K562 (cell line): ENCODE results near the gene SLX4IP. TPM values are rescaled to one million over a fixed set of nuclear protein-coding genes. Genes with fewer than 3 reads are reported as not detected.

Experiments used
- ATAC-seq: fragments of 200-7000 bp; cut with Tn5 transposase; 3 replicates; pipeline ENCODE4 v1.9.1; 2020; ENCODE audit warnings: moderate library complexity
- BruUV-seq: library from RNA; stranded (reverse); fragments of 400-500 nt; replicated peaks from 2 replicates; lab custom pipeline; 2021; lab: Mats Ljungman, UMichigan
- CTCF ChIA-PET: fragments of 300-600 bp; formaldehyde crosslinking; extraction: SDS; loops from one replicate; lab custom pipeline; 2021; ENCODE audit warnings: low intra/inter-chr PET ratio; lab: Yijun Ruan, JAX
- POLR2A ChIA-PET: fragments of 300-600, 350-650 bp; sonication (Branson Sonifier 250); formaldehyde crosslinking; extraction: SDS; loops from one replicate; lab custom pipeline; 2021; ENCODE audit warnings: antibody characterized with exemption, inconsistent platforms; lab: Yijun Ruan, JAX
- DNase-seq, 4 experiments: peaks; one replicate each; pipeline versions ENCODE4 v3.0.0 to v3.0.0-alpha.2; 2011 to 2018; ENCODE audit warnings: low spot score in 3 of 4, mixed read lengths in 3 of 4; ENCODE audit errors: extremely low read depth in 1 of 4
- FAIRE-seq: peaks from 2 replicates; lab custom pipeline; 2011; peaks lifted over from hg19 to GRCh38; lab: Jason Lieb, UNC
- H2AFZ ChIP-seq: 2 replicates; pipeline ENCODE4 v1.6.0; 2011; ENCODE audit warnings: low read depth, low read length, control low read depth, inconsistent platforms
- H3K27ac ChIP-seq: fragments of 200-600 bp; 3 replicates; pipeline ENCODE4 v1.8.0; 2011; ENCODE audit warnings: low read depth, mild to moderate bottlenecking, control low read depth, inconsistent platforms, low read length, moderate library complexity, mixed read lengths; ENCODE audit errors: extremely low read depth
- H3K27me3 ChIP-seq, 2 experiments: fragments of 300-600 bp in 1 of 2; 2 replicates in 1 of 2; 3 replicates in 1 of 2; pipeline versions ENCODE4 v1.6.0 to v1.8.0; 2011; ENCODE audit warnings: inconsistent platforms in 2 of 2, low read length in 2 of 2, mild to moderate bottlenecking in 1 of 2, mixed read lengths in 1 of 2, moderate library complexity in 1 of 2; ENCODE audit not compliant: control insufficient read depth in 2 of 2, insufficient read depth in 2 of 2
- H3K36me3 ChIP-seq: fragments of 300-600 bp; 3 replicates; pipeline ENCODE4 v1.8.0; 2011; ENCODE audit warnings: mild to moderate bottlenecking, low read length, inconsistent platforms; ENCODE audit not compliant: control insufficient read depth, insufficient read depth
- H3K4me1 ChIP-seq, 2 experiments: fragments of 200-600 bp in 1 of 2; replicated peaks in 1 of 2; 2 replicates in 1 of 2; 3 replicates in 1 of 2; pipeline versions ENCODE4 v1.5.1 to v1.8.0; 2011; ENCODE audit warnings: inconsistent platforms in 2 of 2, low read length in 2 of 2, mild to moderate bottlenecking in 1 of 2, mixed read lengths in 1 of 2, moderate library complexity in 1 of 2; ENCODE audit not compliant: control insufficient read depth in 2 of 2, insufficient read depth in 2 of 2
- H3K4me2 ChIP-seq: 2 replicates; pipeline ENCODE4 v1.6.1; 2011; ENCODE audit warnings: low read length, control low read depth, inconsistent platforms, mixed read lengths; ENCODE audit not compliant: insufficient read depth
- H3K4me3 ChIP-seq: fragments of 200-600 bp; sonication (generic), shearing (Covaris generic); 2 replicates; pipeline ENCODE4 v1.5.1; 2016; ENCODE audit warnings: control low read depth, inconsistent platforms
- H3K79me2 ChIP-seq: fragments of 200-600 bp; 3 replicates; pipeline ENCODE4 v1.8.0; 2011; ENCODE audit warnings: low read length, inconsistent platforms; ENCODE audit not compliant: control insufficient read depth, insufficient read depth
- H3K9ac ChIP-seq, 2 experiments: 2 replicates each; pipeline versions ENCODE4 v1.6.0 to v1.6.1; 2011; ENCODE audit warnings: low read depth in 2 of 2, low read length in 2 of 2, control low read depth in 1 of 2, inconsistent platforms in 1 of 2, mild to moderate bottlenecking in 1 of 2, mixed read lengths in 1 of 2; ENCODE audit not compliant: insufficient read depth in 1 of 2
- H3K9me1 ChIP-seq: one replicate; pipeline ENCODE4 v1.6.0; 2011; ENCODE audit warnings: inconsistent platforms, mild to moderate bottlenecking, low read length, moderate library complexity; ENCODE audit not compliant: control insufficient read depth, insufficient read depth
- H3K9me3 ChIP-seq: replicated peaks from 2 replicates; pipeline ENCODE4 v1.5.1; 2011; ENCODE audit warnings: low read depth, low read length, inconsistent platforms; ENCODE audit not compliant: control insufficient read depth, insufficient read depth
- H4K20me1 ChIP-seq: replicated peaks from 2 replicates; pipeline ENCODE4 v1.6.1; 2011; ENCODE audit warnings: low read length, inconsistent platforms, mixed read lengths; ENCODE audit not compliant: control insufficient read depth, insufficient read depth
- C11orf30 ChIP-seq: fragments of 450-650 bp; IDR thresholded peaks from 2 replicates; pipeline ENCODE4 v1.6.1; 2016; ENCODE audit warnings: low read depth, mild to moderate bottlenecking
- ETS2 ChIP-seq: IDR thresholded peaks from 2 replicates; pipeline ENCODE4 v1.6.1; 2016; ENCODE audit warnings: borderline replicate concordance, missing genetic modification characterization, mild to moderate bottlenecking, moderate library complexity, missing compliant biosample characterization; ENCODE audit not compliant: poor library complexity, severe bottlenecking
- GTF3C2 ChIP-seq: IDR thresholded peaks from 3 replicates; pipeline ENCODE4 v1.6.1; 2011; ENCODE audit warnings: borderline replicate concordance, mild to moderate bottlenecking, moderate library complexity; ENCODE audit not compliant: insufficient read length; ENCODE audit errors: extremely low read depth
- HMG20B ChIP-seq: fragments of 250-450 bp; sonication (Bioruptor Pico); IDR thresholded peaks from 2 replicates; pipeline ENCODE4 v1.5.0; 2021; ENCODE audit warnings: mild to moderate bottlenecking
- MAFF ChIP-seq: IDR thresholded peaks from 2 replicates; pipeline ENCODE4 v1.6.1; 2012; ENCODE audit warnings: low read length, improper control_type of control experiment
- MEF2D ChIP-seq: conservative IDR thresholded peaks from 2 replicates; pipeline ENCODE4 v1.6.1; 2016; ENCODE audit warnings: low read depth, missing genetic modification characterization, missing compliant biosample characterization
- MEIS2 ChIP-seq: fragments of 450-650 bp; IDR thresholded peaks from 2 replicates; pipeline ENCODE4 v1.6.1; 2014; ENCODE audit warnings: mild to moderate bottlenecking; ENCODE audit not compliant: partially characterized antibody
- NR3C1 ChIP-seq: sonication (generic); formaldehyde crosslinking; IDR thresholded peaks from 2 replicates; pipeline ENCODE4 v1.8.1; 2022; ENCODE audit warnings: missing genetic modification reagents
- POLR2G ChIP-seq: fragments of 200-400 bp; formaldehyde crosslinking; IDR thresholded peaks from 2 replicates; pipeline ENCODE4 v1.6.1; 2017; ENCODE audit warnings: low read depth, mild to moderate bottlenecking, antibody characterized with exemption, low read length, moderate library complexity
- PRMT5 ChIP-seq: sonication (generic); formaldehyde crosslinking; IDR thresholded peaks from 2 replicates; pipeline ENCODE4 v1.5.0; 2020; ENCODE audit warnings: missing genetic modification reagents
- RFX7 ChIP-seq: fragments of 250-450 bp; sonication (Bioruptor Pico); IDR thresholded peaks from 2 replicates; pipeline ENCODE4 v1.5.1; 2021; ENCODE audit warnings: mild to moderate bottlenecking
- RUNX1 ChIP-seq: sonication (generic); IDR thresholded peaks from 2 replicates; pipeline ENCODE4 v1.6.1; 2016; ENCODE audit warnings: antibody characterized with exemption, low read depth
- TAF15 ChIP-seq: fragments of 200-400 bp; formaldehyde crosslinking; IDR thresholded peaks from 2 replicates; pipeline ENCODE4 v1.6.1; 2017; ENCODE audit warnings: mild to moderate bottlenecking, low read depth, low read length, moderate library complexity
- THAP7 ChIP-seq: fragments of 250-450 bp; sonication (Bioruptor Pico); IDR thresholded peaks from 2 replicates; pipeline ENCODE4 v1.5.0; 2021
- ZNF165 ChIP-seq: fragments of 250-450 bp; sonication (Bioruptor Pico); IDR thresholded peaks from 2 replicates; pipeline ENCODE4 v1.4.0; 2020; ENCODE audit warnings: borderline replicate concordance
- ZNF707 ChIP-seq: fragments of 250-450 bp; sonication (Bioruptor Pico); conservative IDR thresholded peaks from 2 replicates; pipeline ENCODE4 v1.8.0; 2022; ENCODE audit warnings: inconsistent platforms, mild to moderate bottlenecking, moderate library complexity
- ZNF75A ChIP-seq: fragments of 450-650 bp; formaldehyde crosslinking; IDR thresholded peaks from 2 replicates; pipeline ENCODE4 v1.4.0; 2020; ENCODE audit warnings: mild to moderate bottlenecking
- WGBS: fragments of 100-300 bp; shearing (Covaris generic); methylation state at CpG from one replicate; pipeline ENCODE4 v1.1.6; 2016; ENCODE audit warnings: low coverage, mixed read lengths; ENCODE audit not compliant: insufficient coverage; ENCODE audit errors: missing lambda C conversion rate; 5-methylcytosine and 5-hydroxymethylcytosine counted together
- in situ Hi-C: fragments of 300-500 bp; cut with MboI; formaldehyde crosslinking; loops from 4 replicates; pipeline ENCODE4 v1.15.0; 2018; ENCODE audit warnings: inconsistent platforms, mixed read lengths
- intact Hi-C: fragments of 100-400 bp; cut with micrococcal nuclease; formaldehyde crosslinking; loops from 2 replicates; pipeline ENCODE4 v1.14.2; 2022
- polyA plus RNA-seq, 8 experiments: library from polyadenylated mRNA; depleted of rRNA in 4 of 8; stranded (reverse) in 5 of 8; unstranded in 3 of 8; fragments of >200 nt; fragmentation: Nextera tagmentation in 2 of 8; fragmentation: Illumina TruSeq in 1 of 8; extraction: Ambion mirVana in 2 of 8; extraction: Trizol in 1 of 8; gene quantifications; 2 replicates each; pipeline versions ENCODE4 v1.2.1 to v1.2.3, GENCODE V29; 2011 to 2014; ENCODE audit warnings: inconsistent platforms in 1 of 8, missing spikeins in 1 of 8
- total RNA-seq, 7 experiments: library from RNA; depleted of rRNA in 6 of 7; stranded (reverse); fragments of >200 nt in 6 of 7; fragmentation: Illumina TruSeq in 2 of 7; extraction: Trizol in 2 of 7; gene quantifications; 2 replicates each; pipeline versions ENCODE4 v1.2.1 to v1.2.3, GENCODE V29; 2011 to 2021; ENCODE audit warnings: low replicate concordance in 1 of 7

The SLX4IP gene
- total and polyA plus RNA-seq, 9 of the 15 experiments (the other 6 are each of a cell fraction or from before 2014, with no cell fraction given) = 1.5 to 5.9 (median 3.5) TPM

GRCh38 chr20:10603378-10603777, 168.3 kb downstream of the SLX4IP start:
- Histone ChIP-seq H3K27ac (no peak overlapping the region), H3K27me3 (no peaks in the 10 kb centered on the region), H3K79me2 (no peaks in the 10 kb centered on the region), H3K36me3 (no peaks in the 10 kb centered on the region), H3K9ac (no peak overlapping the region), H3K9me3 (no peaks in the 10 kb centered on the region), H3K9me1 (no peaks in the 10 kb centered on the region), H3K4me2 (no peak overlapping the region), H4K20me1 (no peaks in the 10 kb centered on the region), H2AFZ (no peak overlapping the region), H3K4me1 (no peaks in the 10 kb centered on the region; a peak in 1 of 5 replicates), H3K4me3 (no peak overlapping the region)
- ATAC-seq = no peak
- in situ Hi-C loops = no loop called here
- no peak for FAIRE-seq
- TF ChIP-seq HMG20B (CRISPR knock-in tag) (no peak), C11orf30 (no peak), ZNF75A (CRISPR knock-in tag) (no peak), RFX7 (CRISPR knock-in tag) (no peak), THAP7 (CRISPR knock-in tag) (no peak), MEF2D (tag) (no peak), NR3C1 (no peak), ETS2 (tag) (no peak), ZNF707 (CRISPR knock-in tag) (no peak), MAFF (no peak), TAF15 (no peak), PRMT5 (CRISPR knock-in tag) (no peak), ZNF165 (CRISPR knock-in tag) (no peak), GTF3C2 (no peak), POLR2G (no peak), MEIS2 (no peak), RUNX1 (no peak)
- ChIA-PET POLR2A (no interaction called here), CTCF (no interaction called here)
- no peak for DNase-seq
- intact Hi-C loops = no loop called here
- 53% methylated on average over 4 of the region's 4 CpGs for WGBS
- no TSS peak for BruUV-seq
